GM19468 (cell line): ENCODE measurements around the gene ARHGAP32.

Experiments
- ATAC-seq: cut with Tn5 transposase; IDR thresholded peaks from one replicate; pipeline ENCODE4 v1.9.1; 2021; ENCODE audit warnings: mild to moderate bottlenecking, moderate library complexity, moderate number of reproducible peaks; ENCODE audit not compliant: unreplicated experiment; ENCODE audit errors: extremely low read depth

The ARHGAP32 gene

GRCh38 chr11:128938156-128938885, 253.8 kb downstream of the ARHGAP32 start:
- ATAC-seq: no peak

- ATAC-seq: no peak
Observed at GRCh38 chr11:128937480-128937879, 254.6 kb downstream of the ARHGAP32 start.

GRCh38 chr11:128936606-128937251, 255.4 kb downstream of the ARHGAP32 start:
- ATAC-seq: no peak

GRCh38 chr11:128934926-128935325, 257.2 kb downstream of the ARHGAP32 start:
- ATAC-seq: no peak

GRCh38 chr11:128934351-128934750, 257.8 kb downstream of the ARHGAP32 start:
- no peak for ATAC-seq

- no peak for ATAC-seq
Observed at GRCh38 chr11:128933481-128934178, 258.5 kb downstream of the ARHGAP32 start.

- ATAC-seq: no peak
Observed at GRCh38 chr11:128931668-128932067, 260.5 kb downstream of the ARHGAP32 start.

- no peak for ATAC-seq
Observed at GRCh38 chr11:128931066-128931465, 261.1 kb downstream of the ARHGAP32 start.

- no peak for ATAC-seq
Observed at GRCh38 chr11:128929991-128930390, 262.1 kb downstream of the ARHGAP32 start.

GRCh38 chr11:128929468-128929867, 262.7 kb downstream of the ARHGAP32 start:
- no peak for ATAC-seq

GRCh38 chr11:128928400-128928799, 263.7 kb downstream of the ARHGAP32 start:
- ATAC-seq: peak; percentile 100

- ATAC-seq: no peak
Observed at GRCh38 chr11:128927683-128928336, 264.3 kb downstream of the ARHGAP32 start.

- ATAC-seq: no peak
Observed at GRCh38 chr11:128927108-128927461, 265.0 kb downstream of the ARHGAP32 start.

GRCh38 chr11:128926437-128927107, 265.6 kb downstream of the ARHGAP32 start:
- no peak for ATAC-seq

- no peak for ATAC-seq
Observed at GRCh38 chr11:128926000-128926399, 266.1 kb downstream of the ARHGAP32 start.

- no peak for ATAC-seq
Observed at GRCh38 chr11:128925250-128925600, 266.9 kb downstream of the ARHGAP32 start.

- ATAC-seq: no peak
Observed at GRCh38 chr11:128924510-128925249, 267.4 kb downstream of the ARHGAP32 start.

GRCh38 chr11:128924104-128924503, 268.0 kb downstream of the ARHGAP32 start:
- no peak for ATAC-seq

GRCh38 chr11:128921793-128922192, 270.3 kb downstream of the ARHGAP32 start:
- no peak for ATAC-seq

GRCh38 chr11:128920666-128921065, 271.5 kb downstream of the ARHGAP32 start:
- ATAC-seq: no peak
